Nephron (organoid): ENCODE results near the gene C4BPB.

ENCODE experiments used
- H3K27ac Mint-ChIP-seq, 3 experiments: 2 replicates each; pipeline ENCODE4 v1.8.0; 2020; ENCODE audit warnings: mixed read lengths in 3 of 3, mild to moderate bottlenecking in 2 of 3, moderate library complexity in 1 of 3
- H3K27me3 Mint-ChIP-seq: 2 replicates; pipeline ENCODE4 v1.8.0; 2021; ENCODE audit warnings: low read depth, mild to moderate bottlenecking, moderate library complexity, mixed read lengths
- H3K36me3 Mint-ChIP-seq: 2 replicates; pipeline ENCODE4 v1.8.0; 2020; ENCODE audit warnings: low read depth, mixed read lengths
- H3K4me1 Mint-ChIP-seq: 2 replicates; pipeline ENCODE4 v1.8.0; 2020; ENCODE audit warnings: mixed read lengths
- H3K4me3 Mint-ChIP-seq, 3 experiments: 2 replicates each; pipeline ENCODE4 v1.8.0; 2020; ENCODE audit warnings: mild to moderate bottlenecking in 3 of 3, mixed read lengths in 3 of 3, moderate library complexity in 2 of 3
- H3K9me3 Mint-ChIP-seq: 2 replicates; pipeline ENCODE4 v1.8.0; 2020; ENCODE audit warnings: mixed read lengths
- TF ChIP-seq, protein P1 (sequence below), 3 experiments: fragments of 200-600 bp; sonication (generic); IDR thresholded peaks; one replicate each; pipeline ENCODE4 v1.5.0; 2021; ENCODE audit warnings: antibody characterized with exemption in 3 of 3; ENCODE audit not compliant: unreplicated experiment in 3 of 3

C4BPB gene

DNA sequence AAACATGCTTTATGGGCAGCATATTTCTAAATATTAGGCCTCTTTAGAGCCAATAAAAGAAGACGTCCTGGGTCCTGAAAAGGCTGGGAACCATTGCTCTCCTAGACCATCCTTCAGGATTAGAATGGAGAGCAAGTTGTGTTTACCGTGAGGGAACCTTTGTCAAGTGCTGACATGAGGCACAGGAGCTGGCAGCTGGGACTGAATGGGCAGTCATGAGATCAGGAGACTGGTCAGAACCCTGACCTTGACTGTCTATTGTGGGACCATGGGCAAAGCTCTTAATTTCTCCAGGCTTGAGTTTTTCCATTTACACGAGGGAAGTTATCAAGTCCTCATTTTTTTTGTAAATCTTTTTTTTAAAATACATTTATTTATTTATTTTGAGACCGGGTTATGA is 30.4 kb upstream of the C4BPB start:
- Mint-ChIP-seq H3K4me3 (no peak overlapping the region), H3K27ac (no peak overlapping the region), H3K4me1 (peaks cover 24% of the 10 kb centered on the region), H3K36me3 (peaks cover 19% of the 10 kb centered on the region), H3K27me3 (no peaks in the 10 kb centered on the region), H3K9me3 (no peaks in the 10 kb centered on the region)
- TF ChIP-seq, protein P1, sequence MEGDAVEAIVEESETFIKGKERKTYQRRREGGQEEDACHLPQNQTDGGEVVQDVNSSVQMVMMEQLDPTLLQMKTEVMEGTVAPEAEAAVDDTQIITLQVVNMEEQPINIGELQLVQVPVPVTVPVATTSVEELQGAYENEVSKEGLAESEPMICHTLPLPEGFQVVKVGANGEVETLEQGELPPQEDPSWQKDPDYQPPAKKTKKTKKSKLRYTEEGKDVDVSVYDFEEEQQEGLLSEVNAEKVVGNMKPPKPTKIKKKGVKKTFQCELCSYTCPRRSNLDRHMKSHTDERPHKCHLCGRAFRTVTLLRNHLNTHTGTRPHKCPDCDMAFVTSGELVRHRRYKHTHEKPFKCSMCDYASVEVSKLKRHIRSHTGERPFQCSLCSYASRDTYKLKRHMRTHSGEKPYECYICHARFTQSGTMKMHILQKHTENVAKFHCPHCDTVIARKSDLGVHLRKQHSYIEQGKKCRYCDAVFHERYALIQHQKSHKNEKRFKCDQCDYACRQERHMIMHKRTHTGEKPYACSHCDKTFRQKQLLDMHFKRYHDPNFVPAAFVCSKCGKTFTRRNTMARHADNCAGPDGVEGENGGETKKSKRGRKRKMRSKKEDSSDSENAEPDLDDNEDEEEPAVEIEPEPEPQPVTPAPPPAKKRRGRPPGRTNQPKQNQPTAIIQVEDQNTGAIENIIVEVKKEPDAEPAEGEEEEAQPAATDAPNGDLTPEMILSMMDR (IDR thresholded peaks at IDR 0.05; ENCODE audit: unreplicated experiment in 3 of 3) = no peak

DNA sequence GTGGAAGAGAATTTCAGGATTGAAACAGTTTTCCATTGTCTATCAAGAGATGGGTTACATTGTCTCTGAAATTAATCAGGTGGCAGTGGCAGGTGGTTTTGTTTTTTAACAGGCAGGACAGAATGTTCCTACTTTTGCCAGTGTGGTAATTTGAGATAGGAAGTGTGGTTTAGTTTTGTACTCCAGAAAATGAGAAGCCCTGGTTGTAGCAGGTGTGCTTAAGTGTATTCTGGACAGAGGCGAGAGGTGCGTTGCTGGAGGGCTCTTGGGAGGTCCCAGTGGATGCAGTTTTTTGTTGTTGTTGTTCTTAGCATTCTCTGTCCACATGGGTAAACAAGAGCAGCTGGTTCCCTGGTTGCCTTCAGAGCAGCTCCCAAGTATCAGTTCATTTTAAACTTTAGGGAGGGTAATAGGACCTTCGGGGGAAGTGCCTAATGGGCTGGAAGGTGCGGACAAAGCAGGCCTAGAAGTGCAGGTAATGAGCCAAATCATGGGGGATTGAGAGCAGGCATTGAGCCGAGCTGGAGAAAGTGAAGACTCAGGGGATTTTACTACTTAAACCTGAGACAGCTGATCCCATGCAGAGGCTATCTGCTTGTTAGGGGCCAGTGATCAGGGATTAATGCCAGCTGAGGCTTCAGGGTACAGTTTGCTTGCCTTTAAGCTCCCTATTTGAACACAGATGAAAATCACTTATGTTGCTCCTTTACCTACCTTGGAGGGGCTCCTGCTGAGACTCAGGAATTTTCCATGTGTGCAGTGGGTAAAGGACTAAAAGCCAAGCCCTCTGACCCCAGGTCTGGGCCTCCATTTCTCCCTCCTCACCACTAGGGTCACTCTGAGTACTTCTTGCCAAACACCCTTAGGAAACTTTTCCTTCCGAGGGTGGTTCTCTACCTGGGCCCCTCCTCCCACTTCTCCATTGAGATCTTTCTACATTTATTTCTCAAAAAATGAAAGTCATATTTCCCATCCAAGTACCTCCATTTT is 29.5 kb upstream of the C4BPB start:
- Mint-ChIP-seq H3K36me3 (peaks cover 28% of the 10 kb centered on the region), H3K4me3 (no peak overlapping the region), H3K4me1 (peaks cover 21% of the 10 kb centered on the region), H3K27ac (peak overlapping the region; percentile 44 to 83 (median 74)), H3K9me3 (no peaks in the 10 kb centered on the region), H3K27me3 (no peaks in the 10 kb centered on the region)
- TF ChIP-seq, protein P1 (IDR thresholded peaks at IDR 0.05; ENCODE audit: unreplicated experiment in 3 of 3) = no peak

DNA sequence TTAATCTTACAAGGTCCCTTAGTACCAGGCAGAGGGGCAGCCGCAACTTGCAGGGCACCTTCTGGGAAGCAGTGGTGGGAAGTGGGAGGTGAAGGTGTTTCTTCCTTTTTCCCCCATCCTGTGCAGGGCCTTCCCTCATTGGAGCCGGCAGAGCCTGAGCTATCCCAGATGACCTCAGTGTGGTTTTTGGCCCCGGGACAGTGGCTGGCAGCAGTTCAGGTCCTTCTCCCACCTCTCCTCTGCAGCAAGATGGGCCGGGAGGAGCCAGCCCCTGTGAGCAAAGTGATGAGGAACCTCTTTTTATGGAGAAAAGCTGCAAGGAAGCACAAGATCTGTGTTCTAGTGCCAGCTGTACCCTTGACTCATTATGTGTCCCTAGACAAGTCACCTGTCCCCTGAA is 28.8 kb upstream of the C4BPB start:
- Mint-ChIP-seq H3K9me3 (no peaks in the 10 kb centered on the region), H3K27me3 (no peaks in the 10 kb centered on the region), H3K4me3 (no peak overlapping the region), H3K36me3 (peaks cover 30% of the 10 kb centered on the region), H3K27ac (peak overlapping the region in 2 of 3 experiments; percentile 74 to 83), H3K4me1 (peaks cover 16% of the 10 kb centered on the region)
- TF ChIP-seq, protein P1 (IDR thresholded peaks at IDR 0.05; ENCODE audit: unreplicated experiment in 3 of 3) = no peak

DNA sequence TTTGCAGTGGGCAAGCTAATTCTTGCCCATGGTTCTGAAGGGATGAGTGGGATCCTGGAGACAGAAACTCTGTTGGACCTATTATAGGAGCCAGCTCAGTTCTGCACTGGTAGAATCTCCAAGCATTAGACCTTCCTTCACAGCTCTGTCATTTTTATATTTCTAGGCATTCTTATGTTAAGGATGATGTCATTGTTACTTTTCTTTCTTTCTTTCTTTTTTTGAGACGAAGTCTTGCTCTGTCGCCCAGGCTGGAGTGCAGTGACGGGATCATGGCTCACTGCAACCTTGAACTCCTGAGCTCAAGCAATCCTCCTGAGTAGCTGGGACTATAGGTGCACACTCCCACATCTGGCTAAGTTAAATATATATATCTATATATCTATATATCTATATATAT is 28.1 kb upstream of the C4BPB start:
- Mint-ChIP-seq H3K27me3 (no peaks in the 10 kb centered on the region), H3K36me3 (peaks cover 34% of the 10 kb centered on the region), H3K4me1 (peaks cover 14% of the 10 kb centered on the region), H3K27ac (no peak overlapping the region), H3K9me3 (no peaks in the 10 kb centered on the region), H3K4me3 (no peak overlapping the region)
- TF ChIP-seq, protein P1 (IDR thresholded peaks at IDR 0.05; ENCODE audit: unreplicated experiment in 3 of 3) = no peak

DNA sequence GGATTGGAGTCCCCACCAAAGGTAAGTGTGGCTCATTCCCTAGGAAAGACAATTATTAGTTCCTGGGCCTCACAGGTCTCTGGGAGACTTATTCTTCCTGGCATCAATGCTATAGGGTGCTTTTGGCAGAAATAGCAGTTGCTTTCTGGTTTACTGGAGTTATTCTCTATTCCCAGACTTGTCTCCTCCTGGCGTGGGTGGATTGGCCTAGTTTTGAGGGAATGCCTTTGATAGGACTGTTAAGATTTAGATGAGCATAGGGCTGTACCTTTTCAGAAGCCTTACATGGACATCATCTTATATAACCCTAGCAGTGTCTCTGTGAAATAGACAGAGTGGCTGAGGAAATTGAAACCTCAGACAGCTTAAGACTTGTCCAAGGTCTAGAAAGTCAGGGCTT is 26.6 kb upstream of the C4BPB start:
- H3K9me3 Mint-ChIP-seq = no peaks in the 10 kb centered on the region
- H3K4me3 Mint-ChIP-seq = no peak overlapping the region
- peaks cover 39% of the 10 kb centered on the region for H3K36me3 Mint-ChIP-seq
- peaks cover 10% of the 10 kb centered on the region for H3K4me1 Mint-ChIP-seq
- no peaks in the 10 kb centered on the region for H3K27me3 Mint-ChIP-seq
- TF ChIP-seq, protein P1 (IDR thresholded peaks at IDR 0.05; ENCODE audit: unreplicated experiment in 3 of 3) = no peak
- H3K27ac Mint-ChIP-seq = no peak overlapping the region
